ENCODE measurements around the gene RNF114. TPM values are rescaled to one million over a fixed set of nuclear protein-coding genes. Genes with fewer than 3 reads are reported as not detected.

Gene RNF114
- total and polyA plus RNA-seq, 10 of the 15 experiments (the other 5 are each of a cell fraction or from before 2014, with no cell fraction given) = 28.0 to 82.3 (median 47.2) TPM

DNA sequence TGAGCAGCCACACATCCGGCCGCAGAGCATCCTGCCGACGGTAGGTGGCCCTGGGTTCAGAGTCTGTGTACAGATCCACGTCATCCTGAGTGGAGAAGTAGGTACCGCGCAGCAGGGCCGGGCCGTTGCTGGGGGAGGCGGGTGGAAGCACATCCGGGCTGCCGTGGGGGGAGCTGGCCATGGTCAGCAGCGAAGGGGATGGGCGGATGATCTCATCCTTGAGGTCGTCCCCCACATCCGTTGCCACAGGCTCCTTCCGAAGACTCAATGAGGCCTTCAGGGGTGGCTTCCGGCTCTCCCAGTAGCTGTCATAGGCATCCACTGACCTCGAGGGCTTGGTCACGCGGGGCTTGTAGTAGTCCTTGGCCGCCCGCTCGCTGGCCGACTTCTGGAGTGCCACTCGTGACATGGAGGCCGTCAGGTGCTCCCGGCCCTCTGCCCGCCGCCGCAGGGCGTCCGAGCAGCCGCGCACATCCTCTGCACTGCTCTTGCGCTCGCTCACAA, 30.0 kb upstream of the RNF114 start:
- WGBS (ENCODE audit: insufficient coverage, insufficient replicate concordance, low lambda C conversion rate, missing lambda C conversion rate) = 99% methylated on average over 30 of the region's 37 CpGs
- BruUV-seq (replicated peaks) = no TSS peak
- RAD21 ChIA-PET (ENCODE audit: unreplicated experiment) = no interaction called here
- TF ChIP-seq ATF2 (IDR thresholded peaks at IDR 0.05; ENCODE audit: low read length) (no peak), EZH2 (IDR thresholded peaks at IDR 0.05; ENCODE audit: borderline replicate concordance, control insufficient read depth, low read depth, low read length) (no peak), SP1 (IDR thresholded peaks at IDR 0.05; ENCODE audit: low read depth, low read length) (no peak), MXI1 (IDR thresholded peaks at IDR 0.05; ENCODE audit: low read depth, low read length) (no peak), JUND (IDR thresholded peaks at IDR 0.05; ENCODE audit: low read depth, low read length) (no peak), E4F1 (IDR thresholded peaks at IDR 0.05; ENCODE audit: borderline replicate concordance, partially characterized antibody) (no peak), RAD51 (IDR thresholded peaks at IDR 0.05) (no peak), LARP7 (IDR thresholded peaks at IDR 0.05) (no peak), BCL11A (IDR thresholded peaks at IDR 0.05; ENCODE audit: low read depth, low read length) (no peak), GABPA (IDR thresholded peaks at IDR 0.05; ENCODE audit: low read depth) (no peak), POLR2AphosphoS5 (IDR thresholded peaks at IDR 0.05; ENCODE audit: low read length) (no peak), STAT3 (IDR thresholded peaks at IDR 0.05; ENCODE audit: low read depth, low read length) (no peak), NFIC (IDR thresholded peaks at IDR 0.05; ENCODE audit: low read depth, low read length) (no peak), HDAC2 (IDR thresholded peaks at IDR 0.05) (no peak), SMC3 (IDR thresholded peaks at IDR 0.05; ENCODE audit: borderline replicate concordance, low read length) (no peak), SUPT20H (IDR thresholded peaks at IDR 0.05; ENCODE audit: borderline replicate concordance, control insufficient read depth, low read depth, low read length) (no peak), KAT2A (conservative IDR thresholded peaks at IDR 0.05; ENCODE audit: control insufficient read depth, low read depth, low read length) (no peak), MEF2B (IDR thresholded peaks at IDR 0.05; ENCODE audit: partially characterized antibody, poor library complexity, severe bottlenecking) (no peak)
- TF ChIP-seq, protein P1, sequence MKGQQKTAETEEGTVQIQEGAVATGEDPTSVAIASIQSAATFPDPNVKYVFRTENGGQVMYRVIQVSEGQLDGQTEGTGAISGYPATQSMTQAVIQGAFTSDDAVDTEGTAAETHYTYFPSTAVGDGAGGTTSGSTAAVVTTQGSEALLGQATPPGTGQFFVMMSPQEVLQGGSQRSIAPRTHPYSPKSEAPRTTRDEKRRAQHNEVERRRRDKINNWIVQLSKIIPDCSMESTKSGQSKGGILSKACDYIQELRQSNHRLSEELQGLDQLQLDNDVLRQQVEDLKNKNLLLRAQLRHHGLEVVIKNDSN (IDR thresholded peaks at IDR 0.05; ENCODE audit: borderline replicate concordance, extremely low read length, insufficient read depth, low read depth, low read length) = no peak
- Histone ChIP-seq H3K79me2 (ENCODE audit: control insufficient read depth, insufficient read depth, low read length) (peaks cover 2% of the 10 kb centered on the region; the same call in 1 of the 2 replicates), H3K27ac (ENCODE audit: control insufficient read depth, insufficient read depth) (no peak overlapping the region), H2AFZ (ENCODE audit: control insufficient read depth, low read depth, low read length) (no peak overlapping the region), H3K4me3 (no peak overlapping the region), H3K27me3 (replicated peaks in 1 of 2; ENCODE audit: control insufficient read depth in 2 of 2, insufficient read depth in 2 of 2, low read length in 1 of 2) (no peaks in the 10 kb centered on the region), H3K9ac (ENCODE audit: control insufficient read depth, insufficient read depth, low read length) (no peak overlapping the region), H3K4me1 (ENCODE audit: control insufficient read depth, insufficient read depth, low read length) (no peaks in the 10 kb centered on the region), H4K20me1 (ENCODE audit: control insufficient read depth, insufficient read depth) (no peaks in the 10 kb centered on the region; the same call in 1 of the 2 replicates), H3K36me3 (ENCODE audit: control insufficient read depth in 2 of 2, insufficient read depth in 2 of 2, low read length in 1 of 2) (peaks cover 17 to 23% of the 10 kb centered on the region in 2 experiments; a peak in 3 of 4 replicates), H3K4me2 (ENCODE audit: control insufficient read depth, insufficient read depth) (no peak overlapping the region), H3K9me3 (replicated peaks; ENCODE audit: control insufficient read depth, insufficient read depth, low read length) (no peaks in the 10 kb centered on the region)
- ATAC-seq (no peak), FAIRE-seq (no peak), DNase-seq (ENCODE audit: low read depth, low spot score) (no peak)
- CTCF ChIA-PET = interaction anchor here (0.5 to 1.5 kb wide), 2 partner anchors 31 to 256 kb away, joined by 3 to 4 read pairs; no protein-coding TSS in a partner anchor
- SMC1A ChIA-PET (ENCODE audit: uncharacterized antibody, unreplicated experiment) = no interaction called here
- intact Hi-C loops (cut with micrococcal nuclease; ENCODE audit: unreplicated experiment) = no loop called here
- POLR2A ChIA-PET = no interaction called here
- in situ Hi-C loops (cut with MboI) = no loop called here

Data from GM12878 (cell line).